Measurements from ENCODE around the gene VPS13D.

VPS13D gene

DNA sequence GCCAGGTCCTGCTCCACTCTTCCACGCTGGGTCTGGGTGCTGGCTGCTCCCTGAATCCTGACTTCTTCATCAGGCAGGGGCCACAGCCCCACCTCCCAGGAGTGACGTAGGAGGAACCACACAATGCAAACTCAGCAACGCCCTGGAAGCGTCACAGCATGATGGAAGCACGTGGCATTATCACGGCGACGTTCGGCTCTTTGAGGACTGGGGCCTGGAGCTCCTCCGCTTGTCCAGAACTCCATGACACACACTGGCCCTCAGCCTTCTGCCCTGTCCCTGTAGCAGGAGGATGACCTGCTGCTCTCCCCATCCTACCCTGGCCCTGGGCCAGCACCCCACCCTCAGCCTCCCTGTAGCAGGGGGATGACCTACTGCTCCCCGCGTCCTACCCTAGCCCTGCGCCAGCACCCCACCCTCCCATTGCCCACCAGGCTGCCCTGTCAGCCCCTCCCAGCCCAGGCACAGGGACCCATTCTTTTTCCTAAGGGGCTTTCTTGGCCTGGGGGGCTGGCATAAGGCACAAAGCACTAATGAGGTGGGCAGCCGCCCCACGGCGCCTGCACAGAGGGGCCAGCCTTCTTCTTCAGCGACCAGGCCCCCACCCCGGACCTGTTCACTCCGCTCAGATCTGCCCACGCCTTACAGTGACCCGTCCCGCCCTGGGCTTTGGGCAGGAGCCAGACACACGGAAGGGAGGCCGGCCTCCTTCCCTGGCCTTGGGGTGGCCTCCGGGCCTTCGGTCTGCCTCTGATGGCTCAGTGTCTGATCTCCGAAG lies 322.5 kb downstream of the VPS13D start:
- DNase-seq (ENCODE audit: low read depth, low spot score), result no peak

DNA sequence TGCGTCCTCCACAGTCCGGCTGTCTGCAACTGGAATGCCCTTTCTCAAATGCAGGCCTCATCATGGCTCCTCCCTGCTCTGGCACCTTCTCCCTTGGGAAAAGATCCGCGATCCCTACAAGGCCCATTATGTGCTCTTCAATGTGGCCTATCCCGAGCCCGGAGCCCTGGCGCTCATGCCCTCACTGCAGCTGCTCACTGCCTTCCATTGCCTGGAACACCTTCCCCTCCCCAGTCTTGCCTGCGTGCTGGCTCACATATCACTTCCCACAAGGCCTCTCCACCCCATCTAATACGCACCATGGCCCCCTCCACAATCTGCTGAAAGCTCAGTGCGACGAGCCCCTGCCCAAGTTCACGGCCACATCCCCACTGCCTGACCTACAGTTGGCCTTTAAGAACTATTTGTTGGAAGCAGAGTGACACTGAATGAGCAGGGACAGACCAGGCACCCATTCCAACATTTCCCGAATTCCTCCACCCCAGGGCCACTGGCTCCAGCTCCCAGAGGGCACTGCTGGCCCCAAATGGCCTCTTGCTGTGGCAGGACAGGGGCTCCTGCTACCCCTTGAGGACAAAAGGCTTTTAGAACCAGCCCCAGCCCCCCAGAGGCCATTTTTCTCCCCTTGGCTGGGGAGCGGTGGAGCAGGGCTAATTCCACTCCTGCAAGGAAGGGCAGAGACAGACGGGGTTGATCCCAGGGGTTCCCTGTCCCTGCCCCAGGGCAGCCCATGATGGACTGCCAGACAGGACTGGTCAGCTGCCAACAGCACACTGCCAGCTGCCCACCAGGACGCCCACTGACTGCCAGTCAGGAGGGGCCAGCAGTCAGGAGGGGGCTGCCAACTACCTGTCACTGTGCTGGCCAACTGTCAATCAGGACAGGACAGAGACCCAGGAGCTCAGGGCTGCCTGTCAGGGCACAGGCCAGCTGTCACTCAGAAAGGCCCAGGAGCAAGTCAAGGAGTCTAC lies 323.4 kb downstream of the VPS13D start:
- DNase-seq (ENCODE audit: low read depth, low spot score), result no peak

GRCh38 chr1:12553963-12554362 lies 324.1 kb downstream of the VPS13D start:
- DNase-seq (ENCODE audit: low read depth, low spot score), result no peak

- DNase-seq (ENCODE audit: low read depth, low spot score), result no peak
Observed at GRCh38 chr1:12554521-12555305, 324.9 kb downstream of the VPS13D start.

DNA sequence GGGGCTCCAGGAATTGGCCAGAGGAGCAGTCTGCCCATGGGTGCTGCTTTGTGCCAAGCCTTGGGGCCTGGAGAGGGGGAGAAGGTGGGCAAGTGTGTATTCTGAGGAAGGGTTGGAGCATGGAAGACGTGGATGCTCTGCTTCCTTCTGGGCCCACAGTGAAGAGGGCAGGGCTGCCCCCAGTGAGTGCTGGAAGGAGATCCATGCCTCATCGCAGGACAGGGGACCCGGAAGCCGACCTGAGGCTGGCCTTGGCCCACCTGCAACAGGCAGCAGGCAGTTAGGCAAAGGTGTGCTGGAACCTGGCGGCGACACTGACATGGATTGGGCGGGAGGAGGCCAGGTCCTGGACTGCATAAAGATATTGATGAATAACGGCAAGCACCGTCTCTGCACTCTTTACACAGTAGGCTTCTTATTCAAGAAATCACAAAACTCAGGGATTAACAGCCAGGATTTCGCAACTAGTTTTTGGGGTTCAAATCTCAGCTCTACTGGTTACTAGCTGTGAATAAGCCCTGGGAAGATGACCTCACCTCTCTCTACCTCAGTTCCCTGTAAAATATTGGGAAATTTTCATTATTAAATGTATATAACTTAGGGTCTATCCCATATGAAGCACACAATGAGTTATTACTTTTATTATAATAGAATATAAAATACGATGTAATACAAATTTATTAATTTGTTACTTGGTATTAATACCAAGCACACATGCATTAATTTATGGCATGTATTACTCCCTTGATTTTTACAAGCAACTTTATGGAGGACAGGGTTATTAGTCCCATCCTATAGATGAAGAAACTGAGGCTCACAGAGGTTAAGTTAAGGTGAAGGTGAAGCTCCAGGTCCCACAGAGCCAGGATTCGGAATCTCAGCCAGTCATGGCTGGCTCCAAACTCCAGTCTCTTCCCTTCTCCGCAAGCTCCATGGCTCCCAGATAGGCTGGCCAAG lies 325.9 kb downstream of the VPS13D start:
- DNase-seq (ENCODE audit: low read depth, low spot score), result no peak

DNA sequence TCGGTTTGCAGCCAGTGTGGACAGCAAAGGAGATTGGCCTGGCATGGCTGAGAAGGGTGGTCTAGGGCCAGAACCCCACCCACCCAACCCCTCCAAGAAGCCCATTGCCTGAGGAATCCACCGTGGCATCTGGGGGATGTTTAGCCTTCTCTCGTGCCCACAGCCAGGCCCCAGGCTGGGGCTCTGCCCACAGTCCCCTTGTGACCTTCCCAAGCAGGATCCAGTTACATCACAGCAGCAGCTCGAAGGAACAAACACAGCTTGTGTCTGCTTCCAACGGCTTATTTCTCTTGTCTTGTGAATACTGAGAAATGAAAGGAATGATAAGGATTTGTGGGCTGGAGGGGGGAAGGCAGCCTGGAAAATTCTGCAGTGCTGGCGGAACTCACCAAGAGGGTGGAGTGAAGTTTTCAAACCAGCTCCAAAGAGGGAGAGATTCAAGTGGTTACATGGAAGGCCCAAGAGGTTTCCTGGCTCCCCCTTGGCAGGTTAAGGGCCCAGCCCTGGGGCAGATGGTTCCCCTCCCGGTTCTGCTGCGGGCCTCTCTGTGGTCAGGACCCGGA lies 326.6 kb downstream of the VPS13D start:
- no peak for DNase-seq (ENCODE audit: low read depth, low spot score)

- no peak for DNase-seq (ENCODE audit: low read depth, low spot score)
Observed at GRCh38 chr1:12556957-12557935, 327.4 kb downstream of the VPS13D start.

GRCh38 chr1:12561121-12561520 lies 331.3 kb downstream of the VPS13D start:
- DNase-seq (ENCODE audit: low read depth, low spot score), result no peak
